Measurements from ENCODE around the gene TSSK1B.

Gene TSSK1B

GRCh38 chr5:113397046-113397445 lies 37.7 kb downstream of the TSSK1B start:
- DNase-seq, result no peak

DNA sequence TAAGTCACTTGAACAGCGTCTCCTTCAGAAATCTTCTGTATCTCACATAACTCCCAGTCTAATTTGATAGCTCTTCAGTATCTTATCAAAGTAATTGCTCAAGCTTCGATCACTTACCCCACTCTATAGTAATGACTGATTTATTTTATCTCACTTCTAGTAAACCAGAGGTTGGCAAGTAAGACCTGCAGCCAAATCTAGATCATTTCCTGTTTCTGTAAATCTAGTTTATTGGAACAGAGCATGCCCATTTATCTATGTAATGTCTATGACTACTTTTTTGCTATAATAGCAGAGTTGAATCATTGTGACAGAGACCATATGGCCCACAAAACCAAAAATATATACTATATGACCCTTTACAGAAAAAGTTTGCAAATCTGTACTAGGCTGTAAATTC lies 40.1 kb downstream of the TSSK1B start:
- DNase-seq, result no peak

DNA sequence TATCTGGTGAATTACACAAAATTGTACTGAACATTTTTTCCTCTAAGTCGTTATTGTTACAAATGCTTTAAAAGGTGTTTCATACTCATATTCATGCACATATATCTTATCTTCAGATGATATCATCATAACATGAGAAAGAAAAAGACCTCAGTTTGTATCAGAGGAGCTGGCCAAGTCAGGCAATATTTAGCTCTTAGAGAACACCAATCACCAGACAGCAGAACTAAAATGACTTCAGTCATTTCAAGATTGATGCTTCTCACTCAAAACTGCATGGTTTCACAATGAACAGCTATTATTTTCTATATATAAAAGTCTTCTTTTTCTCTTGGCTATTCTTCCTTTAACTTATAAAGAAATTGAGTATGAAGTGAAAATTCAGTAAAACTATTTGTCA lies 44.6 kb downstream of the TSSK1B start:
- no peak for DNase-seq

GRCh38 chr5:113389116-113389515 lies 45.7 kb downstream of the TSSK1B start:
- no peak for DNase-seq

DNA sequence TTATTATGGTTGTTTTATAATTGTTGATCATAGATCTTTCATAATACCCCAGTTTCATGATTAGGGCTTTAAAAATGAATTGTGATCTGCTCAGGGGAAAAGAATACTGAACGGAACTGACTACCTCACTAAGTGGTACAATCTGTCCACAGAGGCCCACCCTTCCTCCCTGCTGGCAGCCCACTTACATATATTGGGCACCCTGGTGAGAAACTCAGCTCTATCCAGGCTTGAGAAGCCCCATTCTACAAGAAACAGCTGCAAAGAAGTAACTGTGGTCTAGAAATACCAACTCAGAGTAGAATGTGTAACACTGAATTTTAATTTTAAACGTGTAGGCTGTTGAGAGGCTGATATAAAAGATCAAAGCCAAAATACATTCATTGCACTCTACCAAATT lies 46.9 kb downstream of the TSSK1B start:
- no peak for DNase-seq

GRCh38 chr5:113384782-113385285 lies 50.0 kb downstream of the TSSK1B start:
- DNase-seq, result no peak

DNA sequence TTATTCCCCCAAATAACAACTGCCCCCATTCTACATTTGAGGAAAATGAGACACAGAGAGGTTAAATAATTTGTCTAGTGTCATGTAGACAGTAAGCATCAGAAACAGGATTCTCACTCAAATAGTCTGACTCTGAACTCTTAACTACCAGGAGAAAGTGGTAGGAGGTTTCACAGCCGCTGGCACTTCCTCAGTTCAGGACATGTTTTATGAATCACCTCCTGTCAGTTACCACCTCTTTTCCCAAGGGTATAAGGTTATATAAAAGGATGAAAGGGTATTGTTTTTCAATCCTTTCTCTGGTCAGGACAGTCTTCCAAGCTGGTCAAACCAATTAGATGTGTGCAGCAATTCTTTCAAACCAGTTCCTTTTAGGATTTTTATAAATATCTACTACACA lies 52.1 kb downstream of the TSSK1B start:
- peak; percentile 7 for DNase-seq
